HepG2 (cell line): Measurements from ENCODE around the gene CEBPE. TPM values are rescaled to one million over a fixed set of nuclear protein-coding genes. Genes with fewer than 3 reads are reported as not detected.

Experiments
- ATF3 ChIP-seq: sonication (generic); formaldehyde crosslinking; IDR thresholded peaks from 2 replicates; pipeline ENCODE4 v1.4.0; 2020; ENCODE audit warnings: missing genetic modification reagents
- CAMTA2 ChIP-seq: sonication (generic); formaldehyde crosslinking; IDR thresholded peaks from 2 replicates; pipeline ENCODE4 v1.4.0; 2020; ENCODE audit warnings: mild to moderate bottlenecking, missing genetic modification reagents, borderline replicate concordance
- FOXA3 ChIP-seq: IDR thresholded peaks from 2 replicates; pipeline ENCODE4 v1.6.1; 2016; ENCODE audit warnings: missing genetic modification reagents, missing compliant biosample characterization
- GZF1 ChIP-seq: sonication (generic); formaldehyde crosslinking; IDR thresholded peaks from 2 replicates; pipeline ENCODE4 v1.5.1; 2020; ENCODE audit warnings: mild to moderate bottlenecking, missing genetic modification reagents
- HDAC6 ChIP-seq: fragments of 200-600 bp; sonication (generic); IDR thresholded peaks from 2 replicates; pipeline ENCODE4 v1.7.0; 2017; ENCODE audit warnings: mild to moderate bottlenecking, antibody characterized with exemption, low read length, low read depth
- HIC2 ChIP-seq: sonication (generic); formaldehyde crosslinking; IDR thresholded peaks from 2 replicates; pipeline ENCODE4 v1.9.0; 2022; ENCODE audit warnings: low read depth, missing genetic modification reagents
- HMG20B ChIP-seq: conservative IDR thresholded peaks from 2 replicates; pipeline ENCODE4 v1.6.1; 2016; ENCODE audit warnings: missing genetic modification reagents, missing compliant biosample characterization
- MED1 ChIP-seq: sonication (generic); formaldehyde crosslinking; IDR thresholded peaks from 2 replicates; pipeline ENCODE4 v1.4.0; 2020; ENCODE audit warnings: missing genetic modification reagents
- RXRA ChIP-seq: sonication (generic); formaldehyde crosslinking; IDR thresholded peaks from 2 replicates; pipeline ENCODE4 v1.5.1; 2020; ENCODE audit warnings: missing genetic modification reagents
- TFDP1 ChIP-seq: IDR thresholded peaks from 2 replicates; pipeline ENCODE4 v1.6.1; 2016; ENCODE audit warnings: missing compliant biosample characterization, missing genetic modification reagents, borderline replicate concordance
- THAP9 ChIP-seq: sonication (generic); formaldehyde crosslinking; IDR thresholded peaks from 2 replicates; pipeline ENCODE4; 2020; ENCODE audit warnings: missing genetic modification reagents, mild to moderate bottlenecking, borderline replicate concordance
- TOE1 ChIP-seq: sonication (generic); formaldehyde crosslinking; IDR thresholded peaks from 2 replicates; pipeline ENCODE4 v1.4.0; 2020; ENCODE audit warnings: mild to moderate bottlenecking, missing genetic modification reagents
- ZNF101 ChIP-seq: sonication (generic); formaldehyde crosslinking; IDR thresholded peaks from 2 replicates; pipeline ENCODE4 v1.4.0; 2020; ENCODE audit warnings: mild to moderate bottlenecking, low read depth, missing genetic modification reagents, borderline replicate concordance
- ZNF205 ChIP-seq: IDR thresholded peaks from 2 replicates; pipeline ENCODE4 v1.6.1; 2018; ENCODE audit warnings: missing biosample characterization, missing genetic modification reagents
- ZNF225 ChIP-seq: sonication (generic); formaldehyde crosslinking; IDR thresholded peaks from 2 replicates; pipeline ENCODE4 v1.4.0; 2020; ENCODE audit warnings: mild to moderate bottlenecking, missing genetic modification reagents
- ZNF296 ChIP-seq: sonication (generic); formaldehyde crosslinking; conservative IDR thresholded peaks from 2 replicates; pipeline ENCODE4 v1.5.0; 2020; ENCODE audit warnings: mild to moderate bottlenecking, missing genetic modification reagents
- ZNF30 ChIP-seq: sonication (generic); formaldehyde crosslinking; IDR thresholded peaks from 2 replicates; pipeline ENCODE4 v1.5.0; 2020; ENCODE audit warnings: mild to moderate bottlenecking, missing genetic modification reagents
- ZNF510 ChIP-seq: sonication (generic); formaldehyde crosslinking; IDR thresholded peaks from 2 replicates; pipeline ENCODE4 v1.4.0; 2020; ENCODE audit warnings: low read depth, mild to moderate bottlenecking, missing genetic modification reagents
- ZNF530 ChIP-seq: sonication (generic); formaldehyde crosslinking; IDR thresholded peaks from 2 replicates; pipeline ENCODE4 v1.5.0; 2020; ENCODE audit warnings: low read depth, mild to moderate bottlenecking, missing genetic modification reagents
- ZNF558 ChIP-seq: sonication (generic); formaldehyde crosslinking; IDR thresholded peaks from 2 replicates; pipeline ENCODE4 v1.9.0; 2022; ENCODE audit warnings: mild to moderate bottlenecking, missing genetic modification reagents, borderline replicate concordance
- ZNF639 ChIP-seq: conservative IDR thresholded peaks from 2 replicates; pipeline ENCODE4 v1.6.1; 2018; ENCODE audit warnings: missing genetic modification reagents
- ZNF652 ChIP-seq: IDR thresholded peaks from 2 replicates; pipeline ENCODE4 v1.6.1; 2016; ENCODE audit warnings: low read depth, borderline replicate concordance
- ZNF703 ChIP-seq: sonication (generic); formaldehyde crosslinking; IDR thresholded peaks from 2 replicates; pipeline ENCODE4 v1.5.1; 2020; ENCODE audit warnings: missing genetic modification reagents, mild to moderate bottlenecking, moderate library complexity, borderline replicate concordance
- polyA plus RNA-seq, 8 experiments: library from polyadenylated mRNA; depleted of rRNA in 3 of 8; stranded (reverse) in 7 of 8; unstranded in 1 of 8; fragments of >200 nt; fragmentation: Illumina TruSeq in 4 of 8; extraction: Trizol in 4 of 8; gene quantifications; 2 replicates each; pipeline versions ENCODE4 v1.2.1 to v1.2.3, GENCODE V29; 2011 to 2016; ENCODE audit warnings: low read depth in 4 of 8, missing spikeins in 1 of 8, mixed read lengths in 1 of 8; ENCODE audit not compliant: insufficient read depth in 1 of 8
- total RNA-seq, 5 experiments: library from RNA; depleted of rRNA; stranded (reverse); fragments of >200 nt; fragmentation: Illumina TruSeq; extraction: Trizol; gene quantifications; 2 replicates each; pipeline ENCODE4 v1.2.3, GENCODE V29; 2016; ENCODE audit warnings: low read depth in 1 of 5

Gene CEBPE
- total and polyA plus RNA-seq, 2 of the 13 experiments (the other 11 are each of a cell fraction or from before 2014, with no cell fraction given) = 0.09 to 0.11 TPM

GRCh38 chr14:23120541-23121251 lies 1.6 kb upstream of the CEBPE start (continued):
- TF ChIP-seq THAP9 (0 out of 2 replicates have a peak, but pooled peaks have one; percentile 8), ZNF652 (peak; percentile 40; the same call in 1 of the 2 replicates), ZNF296 (no peak), ZNF205 (CRISPR knock-in tag) (peak; percentile 97), ZNF703 (CRISPR knock-in tag) (no peak), RXRA (CRISPR knock-in tag) (peak; percentile 71; the same call in 1 of the 2 replicates), ZNF639 (CRISPR knock-in tag) (no peak), ZNF101 (CRISPR knock-in tag) (no peak), ZNF530 (CRISPR knock-in tag) (no peak), TOE1 (CRISPR knock-in tag) (no peak), ZNF30 (CRISPR knock-in tag) (no peak), ZNF558 (CRISPR knock-in tag) (no peak), ZNF225 (CRISPR knock-in tag) (no peak), HDAC6 (no peak), ATF3 (CRISPR knock-in tag) (no peak), CAMTA2 (CRISPR knock-in tag) (no peak), HMG20B (CRISPR knock-in tag) (peak; percentile 74; the same call in 1 of the 2 replicates), GZF1 (no peak), HIC2 (CRISPR knock-in tag) (peak; percentile 24; the same call in 1 of the 2 replicates), TFDP1 (CRISPR knock-in tag) (0 out of 2 replicates have a peak, but pooled peaks have one; percentile 28), FOXA3 (peak; percentile 79), MED1 (peak; percentile 69), ZNF510 (CRISPR knock-in tag) (no peak)
